A549 treated with AZD2906 at 1 μM for 4 hours (cell line): ENCODE data around the gene UNC5B. TPM values are rescaled to one million over a fixed set of nuclear protein-coding genes. Genes with fewer than 3 reads are reported as not detected.

ENCODE experiments used
- total RNA-seq: library from RNA; stranded (reverse); fragments of 200-300 nt; extraction: Qiagen RNA extraction; gene quantifications from 5 replicates; pipeline ENCODE4 v1.2.3, GENCODE V29; 2022

Gene UNC5B
- total RNA-seq = 3.1 to 4.8 TPM (median 3.8 TPM) in 5 replicates

DNA sequence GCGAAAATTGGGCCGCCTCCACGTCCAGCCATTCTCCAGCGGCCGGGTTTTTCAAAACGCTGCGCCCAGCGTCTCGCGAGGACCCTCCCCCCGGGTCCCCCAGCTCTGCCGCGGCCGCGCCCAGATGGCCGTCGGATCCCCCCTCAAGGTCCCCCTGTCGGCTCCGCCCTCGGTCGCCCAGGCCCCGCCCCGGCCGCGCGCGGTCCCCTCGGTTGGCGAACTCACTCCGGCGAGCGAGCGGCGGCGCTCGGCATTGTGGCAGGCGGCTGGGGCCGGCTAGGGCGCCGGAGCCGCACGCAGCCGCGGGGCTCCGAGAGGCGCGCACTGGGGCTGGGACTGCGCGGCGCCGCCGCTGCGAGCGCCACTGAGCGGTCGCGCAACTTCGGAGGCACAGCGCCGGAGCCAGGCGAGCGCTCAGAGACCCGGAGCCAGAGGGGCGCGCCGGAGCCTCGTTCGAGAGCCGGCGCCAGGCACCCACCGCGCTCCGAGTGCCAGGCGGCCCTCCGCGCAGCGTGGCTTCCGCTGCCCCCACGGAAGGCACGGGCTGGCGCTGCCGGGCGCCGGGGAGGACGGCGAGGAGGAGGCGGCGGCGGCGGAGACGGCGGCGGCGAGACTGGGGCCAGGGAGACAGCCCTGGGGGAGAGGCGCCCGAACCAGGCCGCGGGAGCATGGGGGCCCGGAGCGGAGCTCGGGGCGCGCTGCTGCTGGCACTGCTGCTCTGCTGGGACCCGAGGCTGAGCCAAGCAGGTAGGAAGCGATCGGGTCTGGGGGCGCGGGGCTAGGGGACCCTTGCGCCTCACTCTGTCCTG, at the start of gene UNC5B:
Gene UNC5B, plus strand, starts transcription at position 253 of the 809 bp plus-strand sequence. Its CDS starts 416 bp downstream, at position 669.

GRCh38 chr10:71319042-71319799, 106.9 kb downstream of the UNC5B start, which contains the start of gene SLC29A3:
TSS of gene SLC29A3 (plus strand) at chr10:71319259. CDS start at chr10:71319310, 51 bp downstream.

Other genes with a start within 250 kb of the UNC5B start
- 26.8 to 31.4 TPM (median 28.0 TPM) in 5 replicates for gene SLC29A3, start 106.7 kb downstream of the UNC5B start, total RNA-seq
- 1.8 to 3.0 TPM (median 2.7 TPM) in 5 replicates for gene CDH23, start 184.3 kb downstream of the UNC5B start, total RNA-seq